ENCODE data around the gene CCSER1. TPM values are rescaled to one million over a fixed set of nuclear protein-coding genes. Genes with fewer than 3 reads are reported as not detected.

Gene CCSER1
- total and polyA plus RNA-seq, 4 donors: 0.61 to 23.0 (median 3.8) TPM

DNA sequence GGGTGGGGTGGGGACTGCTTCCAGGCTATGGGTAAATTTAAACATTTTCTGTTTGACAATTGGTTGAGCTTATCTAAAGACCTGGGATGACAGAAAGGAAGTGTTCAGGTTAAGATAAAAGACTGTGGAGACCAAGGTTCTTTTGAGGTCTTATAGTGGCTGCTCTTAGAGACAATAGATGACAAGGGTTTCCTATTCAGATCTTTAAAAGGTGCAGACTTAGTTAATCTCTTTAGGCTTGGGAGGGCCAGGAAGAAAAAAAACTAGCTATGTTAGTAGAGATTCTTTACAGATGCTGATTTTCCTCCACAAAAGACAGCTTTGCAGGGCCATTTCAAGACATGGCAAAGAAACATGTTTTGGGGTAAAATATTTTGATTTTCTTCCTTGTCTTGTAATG, 972.5 kb downstream of the CCSER1 start:
- H3K4me3 ChIP-seq: no peak overlapping the region
- H3K9me3 ChIP-seq (ENCODE audit: control insufficient read depth in 4 of 4, insufficient read depth in 3 of 4, low read length in 3 of 4): peaks cover 0 to 4% (median 1%) of the 10 kb centered on the region in 4 donors
- no peaks in the 10 kb centered on the region for H3K36me3 ChIP-seq (ENCODE audit: control insufficient read depth in 4 of 4, insufficient read depth in 4 of 4, low read length in 4 of 4)
- H3K9ac ChIP-seq (ENCODE audit: insufficient read depth in 1 of 2, low read length in 2 of 2): no peak overlapping the region
- DNase-seq (no peak), ATAC-seq (ENCODE audit: insufficient read depth, low FRiP score) (no peak)
- H3K27ac ChIP-seq (ENCODE audit: low read depth in 1 of 2, low read length in 1 of 2): no peak overlapping the region
- H3K27me3 ChIP-seq (ENCODE audit: control insufficient read depth in 3 of 3, insufficient read depth in 3 of 3, low read length in 2 of 3): no peaks in the 10 kb centered on the region
- no peaks in the 10 kb centered on the region for H3K4me1 ChIP-seq (ENCODE audit: control insufficient read depth in 5 of 5, insufficient read depth in 5 of 5, low read length in 5 of 5)
- TF ChIP-seq, protein P1, sequence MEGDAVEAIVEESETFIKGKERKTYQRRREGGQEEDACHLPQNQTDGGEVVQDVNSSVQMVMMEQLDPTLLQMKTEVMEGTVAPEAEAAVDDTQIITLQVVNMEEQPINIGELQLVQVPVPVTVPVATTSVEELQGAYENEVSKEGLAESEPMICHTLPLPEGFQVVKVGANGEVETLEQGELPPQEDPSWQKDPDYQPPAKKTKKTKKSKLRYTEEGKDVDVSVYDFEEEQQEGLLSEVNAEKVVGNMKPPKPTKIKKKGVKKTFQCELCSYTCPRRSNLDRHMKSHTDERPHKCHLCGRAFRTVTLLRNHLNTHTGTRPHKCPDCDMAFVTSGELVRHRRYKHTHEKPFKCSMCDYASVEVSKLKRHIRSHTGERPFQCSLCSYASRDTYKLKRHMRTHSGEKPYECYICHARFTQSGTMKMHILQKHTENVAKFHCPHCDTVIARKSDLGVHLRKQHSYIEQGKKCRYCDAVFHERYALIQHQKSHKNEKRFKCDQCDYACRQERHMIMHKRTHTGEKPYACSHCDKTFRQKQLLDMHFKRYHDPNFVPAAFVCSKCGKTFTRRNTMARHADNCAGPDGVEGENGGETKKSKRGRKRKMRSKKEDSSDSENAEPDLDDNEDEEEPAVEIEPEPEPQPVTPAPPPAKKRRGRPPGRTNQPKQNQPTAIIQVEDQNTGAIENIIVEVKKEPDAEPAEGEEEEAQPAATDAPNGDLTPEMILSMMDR (IDR thresholded peaks at IDR 0.05; ENCODE audit: control extremely low read depth, extremely low read depth): no peak

DNA sequence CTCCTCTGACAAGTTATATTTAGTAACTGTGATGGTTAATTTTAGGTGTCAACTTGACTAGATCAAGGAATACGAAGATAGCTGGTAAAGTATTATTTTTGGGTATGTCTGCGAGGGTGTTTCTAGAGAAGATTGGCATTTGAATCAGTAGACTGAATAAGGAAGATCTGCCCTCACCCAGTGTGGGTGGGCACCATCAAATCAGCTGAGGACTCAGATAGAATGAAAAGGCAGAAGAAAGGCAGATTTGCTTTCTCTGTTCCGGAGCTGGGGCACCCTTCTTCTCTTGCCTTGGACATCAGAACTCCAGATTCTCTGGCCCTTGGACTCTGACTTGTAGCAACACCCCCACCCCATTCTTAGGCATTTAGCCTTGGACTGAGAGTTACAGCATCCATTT, 981.6 kb downstream of the CCSER1 start:
- 93 to 96% methylated on average over 3 of the region's 3 CpGs for WGBS, 2 donors

DNA sequence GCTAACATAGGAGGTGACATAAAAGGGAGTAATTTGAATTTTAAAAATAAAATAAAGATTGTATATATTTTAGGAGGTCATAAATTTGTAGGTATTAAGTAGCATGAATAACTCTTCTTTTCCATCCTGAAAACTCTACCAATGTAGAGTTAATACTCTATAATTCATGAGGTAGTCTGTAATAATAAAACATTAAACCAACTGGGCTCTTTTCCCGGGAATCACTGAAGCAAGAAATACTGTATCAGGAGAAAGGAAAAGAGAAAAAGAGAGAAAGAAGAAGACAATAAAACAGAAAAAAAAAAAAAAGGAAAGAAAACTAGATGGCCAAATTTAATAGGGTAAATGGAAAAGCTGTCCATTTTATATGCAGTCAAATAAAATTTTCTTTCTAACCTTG, 984.4 kb downstream of the CCSER1 start:
- Histone ChIP-seq H3K36me3 (ENCODE audit: control insufficient read depth in 4 of 4, insufficient read depth in 4 of 4, low read length in 4 of 4) (no peaks in the 10 kb centered on the region), H3K4me3 (no peak overlapping the region), H3K27me3 (ENCODE audit: control insufficient read depth in 3 of 3, insufficient read depth in 3 of 3, low read length in 2 of 3) (no peaks in the 10 kb centered on the region), H3K4me1 (ENCODE audit: control insufficient read depth in 5 of 5, insufficient read depth in 5 of 5, low read length in 5 of 5) (peaks cover 0 to 3% (median 0%) of the 10 kb centered on the region in 5 donors), H3K9ac (ENCODE audit: insufficient read depth in 1 of 2, low read length in 2 of 2) (no peak overlapping the region), H3K27ac (ENCODE audit: low read depth in 1 of 2, low read length in 1 of 2) (no peak overlapping the region), H3K9me3 (ENCODE audit: control insufficient read depth in 4 of 4, insufficient read depth in 3 of 4, low read length in 3 of 4) (no peaks in the 10 kb centered on the region)
- 83 to 91% methylated on average over 1 of the region's 1 CpG for WGBS, 2 donors
- DNase-seq: no peak
- TF ChIP-seq, protein P1 (IDR thresholded peaks at IDR 0.05; ENCODE audit: control extremely low read depth, extremely low read depth): no peak
- ATAC-seq (ENCODE audit: insufficient read depth, low FRiP score): no peak

More for the DNA sequence above, 981.6 kb downstream of the CCSER1 start:
- Histone ChIP-seq H3K9me3 (ENCODE audit: control insufficient read depth in 4 of 4, insufficient read depth in 3 of 4, low read length in 3 of 4) (peaks cover 0 to 4% (median 1%) of the 10 kb centered on the region in 4 donors), H3K4me3 (no peak overlapping the region), H3K36me3 (ENCODE audit: control insufficient read depth in 4 of 4, insufficient read depth in 4 of 4, low read length in 4 of 4) (no peaks in the 10 kb centered on the region), H3K27me3 (ENCODE audit: control insufficient read depth in 3 of 3, insufficient read depth in 3 of 3, low read length in 2 of 3) (no peaks in the 10 kb centered on the region), H3K4me1 (ENCODE audit: control insufficient read depth in 5 of 5, insufficient read depth in 5 of 5, low read length in 5 of 5) (peaks cover 0 to 3% (median 0%) of the 10 kb centered on the region in 5 donors), H3K9ac (ENCODE audit: insufficient read depth in 1 of 2, low read length in 2 of 2) (no peak overlapping the region), H3K27ac (ENCODE audit: low read depth in 1 of 2, low read length in 1 of 2) (no peak overlapping the region)
- TF ChIP-seq, protein P1 (IDR thresholded peaks at IDR 0.05; ENCODE audit: control extremely low read depth, extremely low read depth): no peak
- ATAC-seq (ENCODE audit: insufficient read depth, low FRiP score) (no peak), DNase-seq (no peak)

DNA sequence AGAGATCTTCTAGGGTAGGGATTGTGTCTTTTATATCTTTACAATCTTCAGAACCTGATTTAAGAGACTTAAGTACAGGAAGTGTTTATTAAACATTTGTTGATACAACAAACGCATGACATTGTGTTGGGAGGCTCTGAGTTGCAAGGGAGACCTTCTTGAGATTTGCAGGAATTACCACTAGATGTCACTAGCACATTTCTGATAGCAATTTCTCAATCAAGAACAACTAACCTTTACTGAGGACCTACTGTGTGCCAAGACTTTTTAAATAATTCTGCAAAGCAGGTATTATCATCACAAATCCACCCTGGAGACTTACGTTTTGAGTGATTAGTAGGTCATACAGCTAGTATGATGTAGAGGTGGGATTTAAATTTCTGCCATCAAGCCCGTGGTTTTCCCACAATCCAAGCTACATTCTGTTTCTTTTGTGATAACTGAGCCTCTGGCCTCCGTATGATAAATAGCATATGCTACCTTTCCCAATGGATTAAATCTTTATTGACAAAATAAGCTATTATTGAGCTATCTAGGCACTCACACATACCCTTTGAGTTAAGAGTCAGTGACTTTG, 986.0 kb downstream of the CCSER1 start:
- Histone ChIP-seq H3K36me3 (ENCODE audit: control insufficient read depth in 4 of 4, insufficient read depth in 4 of 4, low read length in 4 of 4) (no peaks in the 10 kb centered on the region), H3K9me3 (ENCODE audit: control insufficient read depth in 4 of 4, insufficient read depth in 3 of 4, low read length in 3 of 4) (no peaks in the 10 kb centered on the region), H3K27me3 (ENCODE audit: control insufficient read depth in 3 of 3, insufficient read depth in 3 of 3, low read length in 2 of 3) (no peaks in the 10 kb centered on the region), H3K27ac (ENCODE audit: low read depth in 1 of 2, low read length in 1 of 2) (no peak overlapping the region), H3K4me3 (no peak overlapping the region), H3K9ac (ENCODE audit: insufficient read depth in 1 of 2, low read length in 2 of 2) (no peak overlapping the region), H3K4me1 (ENCODE audit: control insufficient read depth in 5 of 5, insufficient read depth in 5 of 5, low read length in 5 of 5) (peaks cover 0 to 3% (median 0%) of the 10 kb centered on the region in 5 donors)
- WGBS, 2 donors: 58 to 64% methylated on average over 4 of the region's 4 CpGs
- TF ChIP-seq, protein P1 (IDR thresholded peaks at IDR 0.05; ENCODE audit: control extremely low read depth, extremely low read depth): no peak
- DNase-seq: peak in 2 of 3 donors; percentile 29 to 53
- ATAC-seq (ENCODE audit: insufficient read depth, low FRiP score): no peak
